Measurements from ENCODE around the gene CCSER2. TPM values are rescaled to one million over a fixed set of nuclear protein-coding genes. Genes with fewer than 3 reads are reported as not detected.
"Not testable (repeated sequence)": the region's sequence is repeated elsewhere in the genome, so short reads cannot be mapped to it uniquely, and the experiment has no call there.

CCSER2 gene
- total RNA-seq, 2 experiments from 2014 or later: 80.2 to 87.9 TPM

DNA sequence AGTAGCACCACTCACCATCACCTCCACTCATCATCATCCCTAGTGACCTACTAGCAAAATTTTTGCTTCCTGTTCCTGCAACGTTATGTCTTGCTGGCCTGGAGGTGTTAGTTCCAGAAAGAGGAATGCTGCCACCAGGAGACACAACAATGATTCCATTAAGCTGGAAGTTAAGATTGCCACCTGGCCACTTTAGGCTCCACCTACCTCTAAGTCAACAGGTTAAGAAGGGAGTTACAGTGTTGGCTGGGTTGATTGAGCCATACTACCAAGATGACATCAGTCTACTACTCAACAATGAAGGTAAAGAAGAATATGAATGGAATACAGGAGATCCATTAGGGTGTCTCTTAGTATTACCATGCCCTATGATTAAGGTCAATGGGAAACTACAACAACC, 4.8 kb upstream of the CCSER2 start:
- H3K9me3 Mint-ChIP-seq; DNase-seq; CTCF ChIA-PET; H3K4me3 Mint-ChIP-seq; H3K36me3 Mint-ChIP-seq (ENCODE audit: low read depth); H3K4me1 Mint-ChIP-seq; POLR2A ChIA-PET; H3K27ac Mint-ChIP-seq: not testable (repeated sequence)
- H3K27me3 Mint-ChIP-seq: peaks cover 34% of the 10 kb centered on the region

DNA sequence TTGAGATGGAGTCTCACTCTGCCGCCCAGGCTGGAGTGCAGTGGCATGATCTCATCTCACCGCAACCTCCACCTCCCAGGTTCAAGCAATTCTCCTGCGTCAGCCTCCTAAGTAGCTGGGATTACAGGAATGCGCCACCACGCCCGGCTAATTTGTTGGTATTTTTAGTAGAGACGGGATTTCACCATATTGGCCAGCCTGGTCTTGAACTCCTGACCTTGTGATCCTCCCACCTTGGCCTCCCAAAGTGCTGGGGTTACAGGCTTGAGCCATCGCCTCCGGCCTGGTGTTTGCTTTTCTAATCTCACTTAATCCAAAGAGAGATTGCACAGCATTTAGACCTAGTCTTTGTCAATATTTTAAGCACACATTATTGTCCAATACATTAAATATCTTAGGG, 1.4 kb upstream of the CCSER2 start:
- not testable (repeated sequence) for H3K27ac Mint-ChIP-seq, H3K4me3 Mint-ChIP-seq, H3K9me3 Mint-ChIP-seq, DNase-seq
- H3K36me3 Mint-ChIP-seq (ENCODE audit: low read depth): peaks cover 16% of the 10 kb centered on the region
- ChIA-PET POLR2A (interaction anchor here (3.0 kb wide), 1 partner anchor 17 kb away, joined by 30 read pairs; no protein-coding TSS in a partner anchor), CTCF (interaction anchor here (1.0 kb wide), 1 partner anchor 20 kb away, joined by 3 read pairs; no protein-coding TSS in a partner anchor)
- peaks cover 21% of the 10 kb centered on the region for H3K27me3 Mint-ChIP-seq
- peaks cover 28% of the 10 kb centered on the region for H3K4me1 Mint-ChIP-seq

DNA sequence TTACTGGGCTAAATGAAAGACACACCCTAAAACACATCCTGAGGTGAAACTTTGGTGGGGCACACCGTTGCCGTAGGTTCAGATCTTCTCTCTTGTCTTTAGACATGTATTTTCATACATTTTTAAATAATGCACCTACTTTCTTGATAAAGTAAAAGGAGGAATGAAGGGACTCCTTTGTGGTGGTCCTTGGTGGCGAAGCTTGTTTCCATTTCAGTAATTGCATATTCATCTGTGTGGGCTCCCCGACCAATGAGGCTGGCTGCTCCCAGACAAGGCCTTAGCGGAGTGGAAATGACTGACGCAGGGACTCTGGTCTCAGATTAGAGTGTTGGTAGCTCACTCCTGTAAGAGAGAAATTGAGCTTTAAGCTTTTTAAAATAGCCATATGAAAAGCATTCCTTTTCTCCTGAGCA, 815 bp downstream of the CCSER2 start:
- Mint-ChIP-seq H3K9me3 (no peaks in the 10 kb centered on the region), H3K36me3 (ENCODE audit: low read depth) (peaks cover 16% of the 10 kb centered on the region), H3K27ac (peak overlapping the region; percentile 94), H3K4me3 (peak overlapping the region; percentile 86), H3K27me3 (peaks cover 10% of the 10 kb centered on the region), H3K4me1 (peaks cover 40% of the 10 kb centered on the region)
- POLR2A ChIA-PET: interaction anchor here (0.9 to 3.0 kb wide), 12 partner anchors 9 to 190 kb away, joined by 3 to 30 read pairs (median 8); partner anchors contain the start of gene GHITM
- DNase-seq: peak; percentile 72
- CTCF ChIA-PET: interaction anchor here (0.6 to 3.1 kb wide), 7 partner anchors 21 to 208 kb away, joined by 3 to 22 read pairs (median 4); no protein-coding TSS in a partner anchor

DNA sequence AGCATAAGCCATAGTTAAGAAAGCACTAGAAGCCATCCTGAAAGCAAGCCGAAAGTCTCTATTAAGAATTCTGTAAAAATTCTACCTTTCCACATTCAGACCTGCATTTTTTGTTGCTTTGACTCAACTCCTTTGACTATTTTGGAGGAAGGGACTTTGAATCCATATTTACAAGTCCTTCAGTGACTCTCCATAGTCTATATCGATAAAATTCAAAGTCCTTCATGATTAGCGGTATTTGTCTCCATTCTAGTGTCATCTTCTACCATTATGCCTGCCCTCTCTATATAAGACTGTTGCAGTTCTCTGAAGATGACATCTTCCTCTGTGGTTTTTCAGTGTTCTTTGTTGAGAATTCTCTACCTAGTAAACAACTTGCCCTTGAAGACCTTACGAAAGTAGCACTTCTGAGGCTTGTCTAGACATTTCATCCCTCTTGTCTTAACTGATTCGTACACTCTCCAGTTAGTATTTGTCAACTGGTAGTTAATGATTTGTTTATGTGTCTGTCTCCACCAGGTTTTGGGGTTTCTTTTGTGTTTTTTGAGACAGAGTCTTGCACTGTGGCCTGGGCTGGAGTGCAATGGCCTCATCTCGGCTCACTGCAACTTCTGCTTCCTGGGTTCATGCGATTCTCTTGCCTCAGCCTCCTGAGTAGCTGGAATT, 1.7 kb downstream of the CCSER2 start:
- peaks cover 5% of the 10 kb centered on the region for H3K27me3 Mint-ChIP-seq
- no peaks in the 10 kb centered on the region for H3K9me3 Mint-ChIP-seq
- peak overlapping the region; percentile 86 for H3K4me3 Mint-ChIP-seq
- ChIA-PET POLR2A (interaction anchor here (0.9 to 3.0 kb wide), 9 partner anchors 8 to 191 kb away, joined by 3 to 30 read pairs (median 10); partner anchors contain the start of gene GHITM), CTCF (interaction anchor here (1.1 to 3.1 kb wide), 6 partner anchors 22 to 207 kb away, joined by 3 to 22 read pairs (median 4); no protein-coding TSS in a partner anchor)
- peaks cover 49% of the 10 kb centered on the region for H3K4me1 Mint-ChIP-seq
- peak; percentile 32 for DNase-seq
- H3K36me3 Mint-ChIP-seq (ENCODE audit: low read depth): peaks cover 16% of the 10 kb centered on the region
- H3K27ac Mint-ChIP-seq: peak overlapping the region; percentile 94

DNA sequence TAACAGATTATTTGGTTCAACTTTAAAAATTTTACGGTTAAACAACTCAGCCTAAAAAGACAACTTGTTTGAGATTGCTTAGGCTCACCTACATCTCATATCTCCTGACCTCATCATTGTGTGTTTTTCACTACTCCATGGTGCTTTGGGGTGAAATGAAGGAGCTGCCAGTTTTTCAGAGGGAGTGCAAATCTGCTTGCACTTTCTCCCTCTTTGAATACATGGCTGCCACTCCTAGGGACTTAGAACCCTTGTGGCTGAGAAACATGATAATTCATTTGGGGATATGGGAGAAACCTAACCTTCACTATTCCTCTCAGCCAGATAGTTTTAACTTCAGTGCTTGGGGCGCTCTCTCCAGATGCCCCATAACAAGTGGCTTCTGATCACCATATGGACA, 2.7 kb downstream of the CCSER2 start:
- Mint-ChIP-seq H3K4me1 (peaks cover 50% of the 10 kb centered on the region), H3K4me3 (peak overlapping the region; percentile 86), H3K27me3 (no peaks in the 10 kb centered on the region), H3K9me3 (no peaks in the 10 kb centered on the region), H3K27ac (peak overlapping the region; percentile 94), H3K36me3 (ENCODE audit: low read depth) (peaks cover 16% of the 10 kb centered on the region)
- POLR2A ChIA-PET: interaction anchor here (1.0 kb wide), 1 partner anchor 64 kb away, joined by 3 read pairs; no protein-coding TSS in a partner anchor
- CTCF ChIA-PET: no interaction called here
- DNase-seq: no peak

DNA sequence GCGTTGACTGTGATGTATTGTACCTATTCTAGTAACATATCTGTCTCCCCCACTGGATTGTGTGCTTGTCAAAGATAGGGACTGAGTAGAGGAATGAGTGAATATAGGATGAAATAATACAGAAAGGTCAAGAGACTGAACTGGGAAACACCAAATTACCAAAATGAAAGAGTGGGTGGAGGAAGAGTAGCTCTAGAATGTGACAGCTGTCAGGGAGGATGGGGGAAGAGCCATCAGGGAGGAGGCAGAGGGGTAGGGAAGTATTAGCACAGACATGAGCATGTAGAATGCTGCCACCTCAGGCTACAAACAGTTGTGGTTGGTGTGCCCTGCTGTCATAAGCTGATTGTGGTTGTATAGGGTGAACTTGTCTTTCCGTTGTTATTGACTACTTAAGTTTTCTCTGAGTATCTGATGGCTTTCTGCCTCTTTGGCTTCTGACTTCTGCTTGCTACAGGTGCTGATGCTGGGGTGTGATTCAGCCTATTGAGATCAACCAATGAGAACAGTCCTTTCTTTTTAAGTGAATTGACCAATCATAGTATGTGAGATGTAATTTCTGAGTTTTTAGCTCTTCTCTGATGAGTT, 5.6 kb downstream of the CCSER2 start:
- H3K27ac Mint-ChIP-seq: peak overlapping the region; percentile 86
- peaks cover 21% of the 10 kb centered on the region for H3K36me3 Mint-ChIP-seq (ENCODE audit: low read depth)
- H3K4me1 Mint-ChIP-seq: peaks cover 50% of the 10 kb centered on the region
- ChIA-PET CTCF (interaction anchor here (0.5 to 3.1 kb wide), 15 partner anchors 11 to 203 kb away, joined by 3 to 35 read pairs (median 6); no protein-coding TSS in a partner anchor), POLR2A (interaction anchor here (0.6 to 1.5 kb wide), 15 partner anchors 9 to 207 kb away, joined by 3 to 7 read pairs (median 3); partner anchors contain the start of gene GHITM)
- no peaks in the 10 kb centered on the region for H3K9me3 Mint-ChIP-seq
- H3K4me3 Mint-ChIP-seq: peak overlapping the region; percentile 55
- H3K27me3 Mint-ChIP-seq: no peaks in the 10 kb centered on the region
- peak; percentile 79 for DNase-seq

DNA sequence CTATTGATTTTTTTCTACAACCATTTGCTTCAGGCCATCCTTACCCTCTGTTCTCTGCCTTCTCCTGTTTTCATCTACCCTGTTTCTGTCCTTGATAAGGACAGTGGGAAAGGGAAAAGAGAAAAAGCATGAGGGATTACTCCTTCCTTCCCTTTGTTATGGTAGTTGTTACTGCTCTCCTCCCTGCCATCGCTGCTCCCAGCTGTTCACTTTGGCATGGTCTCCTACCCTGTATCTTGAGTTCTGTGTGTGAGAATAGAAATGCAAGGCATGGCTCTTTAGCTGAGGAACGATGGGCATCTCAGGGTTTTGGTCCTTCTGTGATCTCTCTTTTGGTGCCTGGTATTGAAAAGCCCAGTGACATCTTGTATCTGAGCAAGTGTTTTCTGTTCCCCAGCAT, 6.4 kb downstream of the CCSER2 start:
- POLR2A ChIA-PET: interaction anchor here (0.7 to 1.5 kb wide), 10 partner anchors 8 to 196 kb away, joined by 3 to 7 read pairs (median 4); partner anchors contain the start of gene GHITM
- Mint-ChIP-seq H3K4me3 (no peak overlapping the region), H3K36me3 (ENCODE audit: low read depth) (peaks cover 23% of the 10 kb centered on the region), H3K9me3 (no peaks in the 10 kb centered on the region), H3K27me3 (no peaks in the 10 kb centered on the region), H3K27ac (peak overlapping the region; percentile 55), H3K4me1 (peaks cover 50% of the 10 kb centered on the region)
- CTCF ChIA-PET: interaction anchor here (0.8 to 3.1 kb wide), 13 partner anchors 10 to 202 kb away, joined by 3 to 35 read pairs (median 6); no protein-coding TSS in a partner anchor
- no peak for DNase-seq

DNA sequence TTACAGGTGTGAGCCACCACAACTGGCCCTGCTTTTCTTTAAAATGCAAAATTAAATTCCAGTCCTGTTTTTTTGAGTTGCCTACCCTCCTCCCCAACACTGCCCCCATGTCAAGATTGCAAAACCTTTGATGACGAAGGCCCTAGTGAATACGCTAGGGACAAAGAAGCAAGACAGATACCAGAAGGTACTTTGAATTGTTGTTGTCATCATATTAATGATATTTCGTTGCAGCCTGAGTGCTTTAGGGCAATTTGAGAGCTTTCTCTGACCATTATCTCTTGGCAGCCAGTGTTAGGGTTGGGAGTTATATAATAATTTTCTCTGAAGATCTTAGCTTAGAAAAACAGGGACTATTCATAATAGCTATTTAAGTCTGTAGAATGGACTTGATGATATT, 7.1 kb downstream of the CCSER2 start:
- H3K4me1 Mint-ChIP-seq: peaks cover 50% of the 10 kb centered on the region
- H3K27me3 Mint-ChIP-seq: no peaks in the 10 kb centered on the region
- peak overlapping the region; percentile 38 for H3K27ac Mint-ChIP-seq
- H3K9me3 Mint-ChIP-seq: no peaks in the 10 kb centered on the region
- ChIA-PET CTCF (interaction anchor here (2.1 to 3.7 kb wide), 4 partner anchors 15 to 67 kb away, joined by 6 to 35 read pairs (median 12); no protein-coding TSS in a partner anchor), POLR2A (no interaction called here)
- H3K36me3 Mint-ChIP-seq (ENCODE audit: low read depth): peaks cover 19% of the 10 kb centered on the region
- no peak overlapping the region for H3K4me3 Mint-ChIP-seq
- no peak for DNase-seq

DNA sequence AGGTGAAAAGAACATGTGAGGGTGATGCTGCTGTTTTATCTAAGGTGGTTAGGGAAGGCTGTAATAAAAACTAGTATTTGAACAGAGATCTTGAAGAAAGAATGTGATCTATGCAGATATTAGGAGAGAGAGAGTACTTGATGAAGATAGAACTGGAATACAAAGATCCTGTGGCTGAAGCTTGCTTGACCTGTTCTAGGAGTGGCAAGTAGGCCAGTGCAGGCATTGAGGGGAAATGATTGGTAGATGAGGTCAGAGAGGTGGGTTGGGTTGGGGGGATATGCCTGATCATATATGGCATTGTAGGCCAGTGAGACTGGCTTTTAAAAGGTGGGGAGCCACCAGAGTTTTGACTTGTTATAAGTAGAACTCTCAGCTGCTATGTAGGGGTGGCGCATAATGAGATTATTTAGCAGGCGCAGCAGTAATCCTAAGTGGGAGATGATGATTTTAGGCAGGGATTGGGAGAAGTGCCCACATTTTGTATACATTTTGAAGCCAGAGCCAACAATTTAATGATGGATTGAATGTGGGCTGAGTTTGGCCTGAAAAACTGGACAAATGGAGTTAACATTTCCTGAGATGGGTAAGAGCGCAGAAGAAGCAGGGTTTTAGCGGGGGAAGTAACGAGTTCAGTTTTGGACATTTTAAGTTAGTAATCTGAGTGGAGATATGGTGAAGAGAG, 8.2 kb downstream of the CCSER2 start:
- DNase-seq: no peak
- CTCF ChIA-PET: interaction anchor here (1.0 to 3.7 kb wide), 4 partner anchors 14 to 71 kb away, joined by 4 to 35 read pairs (median 10); no protein-coding TSS in a partner anchor
- no peak overlapping the region for H3K27ac Mint-ChIP-seq
- POLR2A ChIA-PET: no interaction called here
- peaks cover 15% of the 10 kb centered on the region for H3K36me3 Mint-ChIP-seq (ENCODE audit: low read depth)
- H3K4me1 Mint-ChIP-seq: peaks cover 46% of the 10 kb centered on the region
- no peak overlapping the region for H3K4me3 Mint-ChIP-seq
- no peaks in the 10 kb centered on the region for H3K27me3 Mint-ChIP-seq
- no peaks in the 10 kb centered on the region for H3K9me3 Mint-ChIP-seq

DNA sequence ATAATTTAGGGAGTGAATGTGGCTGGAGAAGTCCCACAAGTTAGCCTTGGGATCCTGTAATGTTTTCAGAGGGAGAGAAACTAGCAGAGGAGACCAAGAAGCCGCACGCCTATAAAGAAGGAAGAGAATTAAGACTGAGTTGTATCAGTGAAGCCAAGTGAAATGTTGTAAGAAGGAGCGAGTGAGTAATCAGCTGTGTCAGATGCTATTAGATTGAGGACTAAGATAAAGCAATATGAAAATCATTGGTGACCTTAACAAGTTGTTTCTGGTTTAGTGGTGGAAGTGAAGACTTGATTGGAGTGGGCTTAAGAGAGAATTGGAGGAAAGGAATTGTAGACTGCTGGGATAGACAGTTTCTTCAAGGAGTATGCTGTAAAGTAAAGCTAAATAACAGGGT, 8.8 kb downstream of the CCSER2 start:
- Mint-ChIP-seq H3K4me1 (peaks cover 50% of the 10 kb centered on the region), H3K27me3 (no peaks in the 10 kb centered on the region), H3K36me3 (ENCODE audit: low read depth) (peaks cover 18% of the 10 kb centered on the region), H3K27ac (no peak overlapping the region), H3K9me3 (no peaks in the 10 kb centered on the region), H3K4me3 (no peak overlapping the region)
- CTCF ChIA-PET: interaction anchor here (1.0 to 3.7 kb wide), 5 partner anchors 13 to 200 kb away, joined by 3 to 15 read pairs (median 4); no protein-coding TSS in a partner anchor
- no peak for DNase-seq
- POLR2A ChIA-PET: interaction anchor here (2.0 kb wide), 1 partner anchor 8 kb away, joined by 12 read pairs; the partner anchor contains the start of gene CCSER2

DNA sequence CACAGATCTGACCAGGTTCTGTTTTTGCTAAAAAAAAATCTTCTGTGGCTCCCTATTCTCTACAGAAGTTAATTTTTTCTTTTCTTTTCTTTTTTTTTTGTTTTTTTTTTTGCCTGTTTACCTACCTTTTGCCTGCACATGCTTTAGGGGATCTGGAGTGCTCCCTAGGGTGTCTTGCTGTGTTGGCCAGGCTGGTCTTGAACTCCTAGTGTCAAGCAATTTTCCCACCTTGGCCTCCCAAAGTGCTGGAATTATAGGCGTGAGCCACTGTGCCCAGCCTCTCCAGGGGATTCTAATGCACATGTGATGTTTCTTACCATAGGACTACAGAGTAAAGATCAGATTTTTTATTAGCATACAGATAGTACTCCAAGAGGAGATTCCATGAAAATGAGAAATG, 10.6 kb downstream of the CCSER2 start:
- no peaks in the 10 kb centered on the region for H3K27me3 Mint-ChIP-seq
- peaks cover 58% of the 10 kb centered on the region for H3K4me1 Mint-ChIP-seq
- peaks cover 28% of the 10 kb centered on the region for H3K36me3 Mint-ChIP-seq (ENCODE audit: low read depth)
- H3K4me3 Mint-ChIP-seq: no peak overlapping the region
- no peaks in the 10 kb centered on the region for H3K9me3 Mint-ChIP-seq
- DNase-seq: no peak
- ChIA-PET POLR2A (interaction anchor here (2.0 kb wide), 1 partner anchor 10 kb away, joined by 12 read pairs; the partner anchor contains the start of gene CCSER2), CTCF (interaction anchor here (1.7 kb wide), 1 partner anchor 198 kb away, joined by 4 read pairs; no protein-coding TSS in a partner anchor)
- H3K27ac Mint-ChIP-seq: no peak overlapping the region

DNA sequence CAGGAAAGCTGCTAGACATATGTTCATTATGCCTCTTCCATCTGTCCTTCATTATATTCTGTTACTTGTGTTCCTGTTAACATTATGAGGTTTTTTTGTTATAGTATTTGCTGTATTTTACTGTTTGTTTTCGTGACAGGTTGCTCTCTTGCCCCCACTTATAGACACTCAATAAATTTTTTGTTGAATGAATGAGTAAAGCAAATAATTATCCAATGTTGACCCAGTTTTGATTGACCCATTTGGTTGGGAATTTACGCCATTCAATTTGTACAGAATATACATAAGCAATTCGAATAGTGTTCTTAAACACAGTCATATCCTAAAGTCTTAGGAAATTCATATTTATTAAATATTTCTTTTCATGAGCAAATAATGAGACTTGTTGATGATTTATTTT, 11.8 kb downstream of the CCSER2 start:
- Mint-ChIP-seq H3K27ac (no peak overlapping the region), H3K36me3 (ENCODE audit: low read depth) (peaks cover 36% of the 10 kb centered on the region), H3K4me3 (no peak overlapping the region), H3K27me3 (no peaks in the 10 kb centered on the region), H3K9me3 (no peaks in the 10 kb centered on the region), H3K4me1 (peaks cover 56% of the 10 kb centered on the region)
- ChIA-PET POLR2A (interaction anchor here (0.6 kb wide), 1 partner anchor 84 kb away, joined by 3 read pairs; no protein-coding TSS in a partner anchor), CTCF (no interaction called here)
- DNase-seq: no peak
